Brain microvascular endothelial cell (primary cell): ENCODE measurements around the gene GSTA4.
"Not testable (repeated sequence)": the region's sequence is repeated elsewhere in the genome, so short reads cannot be mapped to it uniquely, and the experiment has no call there.

Experiments
- DNase-seq: peaks from one replicate; pipeline ENCODE4 v3.0.0-alpha.2; 2020
- H3K27ac ChIP-seq: fragments of 250-450 bp; sonication (Bioruptor Pico); 2 replicates; pipeline ENCODE4 v1.5.1; 2020; ENCODE audit warnings: mild to moderate bottlenecking, moderate library complexity
- H3K27me3 ChIP-seq: fragments of 250-450 bp; sonication (Bioruptor Pico); replicated peaks from 2 replicates; pipeline ENCODE4 v1.5.1; 2020; ENCODE audit warnings: mild to moderate bottlenecking
- H3K36me3 ChIP-seq: fragments of 250-450 bp; sonication (Bioruptor Pico); replicated peaks from 2 replicates; pipeline ENCODE4 v1.5.1; 2020; ENCODE audit warnings: mild to moderate bottlenecking
- H3K4me3 ChIP-seq: 2 replicates; pipeline ENCODE4 v1.5.1; 2011; ENCODE audit warnings: low read depth, mild to moderate bottlenecking, control low read depth, low read length, moderate library complexity
- CTCF ChIP-seq: IDR thresholded peaks from 2 replicates; pipeline ENCODE4 v1.5.1; 2011; ENCODE audit warnings: low read depth, mild to moderate bottlenecking, moderate library complexity, low read length, control low read depth, inconsistent platforms; ENCODE audit errors: missing control alignments
- in situ Hi-C: cut with HindIII; loops from 2 replicates; pipeline ENCODE4 v1.10.0; 2017; ENCODE audit warnings: low sequenced_read_pairs, low pct_ligation_motif_present

GSTA4 gene

GRCh38 chr6:53011979-53012378 is 16.9 kb upstream of the GSTA4 start:
- DNase-seq = no peak
- Histone ChIP-seq H3K36me3 (peaks cover 21% of the 10 kb centered on the region), H3K27ac (no peak overlapping the region), H3K4me3 (no peak overlapping the region), H3K27me3 (no peaks in the 10 kb centered on the region)
- TF ChIP-seq CTCF = no peak
- in situ Hi-C loops = no loop called here

- TF ChIP-seq CTCF = no peak
- Histone ChIP-seq H3K4me3 (no peak overlapping the region), H3K27me3 (no peaks in the 10 kb centered on the region), H3K36me3 (peaks cover 31% of the 10 kb centered on the region), H3K27ac (no peak overlapping the region)
- in situ Hi-C loops = no loop called here
- no peak for DNase-seq
These were observed 15.4 kb upstream of the GSTA4 start for GRCh38 chr6:53010504-53010903.

- Histone ChIP-seq H3K27me3 (no peaks in the 10 kb centered on the region), H3K36me3 (peaks cover 33% of the 10 kb centered on the region), H3K4me3 (no peak overlapping the region), H3K27ac (no peak overlapping the region)
- in situ Hi-C loops = no loop called here
- TF ChIP-seq CTCF = no peak
- DNase-seq = no peak
These were observed 14.4 kb upstream of the GSTA4 start for GRCh38 chr6:53009511-53009910.

GRCh38 chr6:53009056-53009455 is 14.0 kb upstream of the GSTA4 start:
- Histone ChIP-seq H3K36me3 (peaks cover 33% of the 10 kb centered on the region), H3K27me3 (no peaks in the 10 kb centered on the region)

GRCh38 chr6:53008192-53008687 is 13.2 kb upstream of the GSTA4 start:
- DNase-seq, H3K27ac ChIP-seq, H3K4me3 ChIP-seq, in situ Hi-C loops, H3K27me3 ChIP-seq: not testable (repeated sequence)
- H3K36me3 ChIP-seq = peaks cover 29% of the 10 kb centered on the region

More at GRCh38 chr6:53009056-53009455, 14.0 kb upstream of the GSTA4 start:
- DNase-seq = no peak
- in situ Hi-C loops = no loop called here
- no peak overlapping the region for H3K4me3 ChIP-seq
- TF ChIP-seq CTCF = no peak
- H3K27ac ChIP-seq = no peak overlapping the region

- peaks cover 18% of the 10 kb centered on the region for H3K36me3 ChIP-seq
- no peak for DNase-seq
These were observed 10.7 kb upstream of the GSTA4 start for GRCh38 chr6:53005663-53006250.

More at GRCh38 chr6:53005663-53006250, 10.7 kb upstream of the GSTA4 start:
- TF ChIP-seq CTCF = no peak
- Histone ChIP-seq H3K27ac (no peak overlapping the region), H3K4me3 (no peak overlapping the region), H3K27me3 (no peaks in the 10 kb centered on the region)
- in situ Hi-C loops = no loop called here
